Smooth muscle cell (in vitro differentiated cells): ENCODE data around the gene ZNRF1. TPM values are rescaled to one million over a fixed set of nuclear protein-coding genes. Genes with fewer than 3 reads are reported as not detected.

Source experiments
- DNase-seq: peaks from one replicate; lab custom pipeline; 2025; ENCODE audit not compliant: unreplicated experiment; lab: John Stamatoyannopoulos, UW
- H2AFZ ChIP-seq: fragments of 200-600 bp; sonication (generic); 2 replicates; pipeline ENCODE4 v1.6.0; 2016; ENCODE audit warnings: antibody characterized with exemption, low read depth, mild to moderate bottlenecking
- H3F3A ChIP-seq: fragments of 200-600 bp; sonication (generic); 2 replicates; pipeline ENCODE4 v1.6.0; 2017; ENCODE audit warnings: antibody characterized with exemption, low read depth
- H3K27ac ChIP-seq: fragments of 200-600 bp; sonication (generic); 2 replicates; pipeline ENCODE4 v1.5.1; 2016; ENCODE audit warnings: low read depth, mild to moderate bottlenecking
- H3K27me3 ChIP-seq: fragments of 200-600 bp; sonication (generic); 2 replicates; pipeline ENCODE4 v1.6.1; 2016; ENCODE audit warnings: low read depth, mild to moderate bottlenecking
- H3K36me3 ChIP-seq: fragments of 200-600 bp; sonication (generic); 2 replicates; pipeline ENCODE4 v1.5.1; 2016; ENCODE audit warnings: low read depth
- H3K4me1 ChIP-seq: fragments of 200-600 bp; sonication (generic); 2 replicates; pipeline ENCODE4 v1.5.1; 2016; ENCODE audit warnings: low read depth
- H3K4me2 ChIP-seq: fragments of 200-600 bp; sonication (generic); 2 replicates; pipeline ENCODE4 v1.6.0; 2016; ENCODE audit warnings: mild to moderate bottlenecking
- H3K4me3 ChIP-seq: fragments of 200-600 bp; sonication (generic); 2 replicates; pipeline ENCODE4 v1.5.1; 2016; ENCODE audit warnings: mild to moderate bottlenecking
- H3K79me2 ChIP-seq: fragments of 200-600 bp; sonication (generic); 2 replicates; pipeline ENCODE4 v1.6.0; 2016; ENCODE audit warnings: low read depth, mild to moderate bottlenecking
- H3K9ac ChIP-seq: fragments of 200-600 bp; sonication (generic); 2 replicates; pipeline ENCODE4 v1.6.0; 2016; ENCODE audit warnings: low read depth
- H3K9me3 ChIP-seq: fragments of 200-600 bp; sonication (generic); replicated peaks from 2 replicates; pipeline ENCODE4 v1.5.1; 2016; ENCODE audit warnings: low read depth
- H4K20me1 ChIP-seq: fragments of 200-600 bp; sonication (generic); 2 replicates; pipeline ENCODE4 v1.6.0; 2016; ENCODE audit warnings: low read depth
- CTCF ChIP-seq: fragments of 200-600 bp; sonication (generic); IDR thresholded peaks from 2 replicates; pipeline ENCODE4 v1.5.1; 2017; ENCODE audit warnings: borderline replicate concordance, mild to moderate bottlenecking, antibody characterized with exemption; ENCODE audit not compliant: insufficient read depth, poor library complexity, severe bottlenecking
- WGBS: methylation state at CpG from one replicate; pipeline ENCODE4 v1.1.7; 2016; ENCODE audit warnings: low lambda C conversion rate; 5-methylcytosine and 5-hydroxymethylcytosine counted together
- polyA plus RNA-seq: library from polyadenylated mRNA; unstranded; fragments of >200 nt; fragmentation: Nextera tagmentation; extraction: Ambion mirVana; gene quantifications from 2 replicates; pipeline ENCODE4 v1.2.1, GENCODE V29; 2016
- total RNA-seq: library from RNA; depleted of rRNA; stranded (reverse); fragments of >200 nt; gene quantifications from 2 replicates; pipeline ENCODE4 v1.2.3, GENCODE V29; 2014

The ZNRF1 gene
- total and polyA plus RNA-seq, 2 experiments from 2014 or later, result 18.2 to 45.4 TPM

DNA sequence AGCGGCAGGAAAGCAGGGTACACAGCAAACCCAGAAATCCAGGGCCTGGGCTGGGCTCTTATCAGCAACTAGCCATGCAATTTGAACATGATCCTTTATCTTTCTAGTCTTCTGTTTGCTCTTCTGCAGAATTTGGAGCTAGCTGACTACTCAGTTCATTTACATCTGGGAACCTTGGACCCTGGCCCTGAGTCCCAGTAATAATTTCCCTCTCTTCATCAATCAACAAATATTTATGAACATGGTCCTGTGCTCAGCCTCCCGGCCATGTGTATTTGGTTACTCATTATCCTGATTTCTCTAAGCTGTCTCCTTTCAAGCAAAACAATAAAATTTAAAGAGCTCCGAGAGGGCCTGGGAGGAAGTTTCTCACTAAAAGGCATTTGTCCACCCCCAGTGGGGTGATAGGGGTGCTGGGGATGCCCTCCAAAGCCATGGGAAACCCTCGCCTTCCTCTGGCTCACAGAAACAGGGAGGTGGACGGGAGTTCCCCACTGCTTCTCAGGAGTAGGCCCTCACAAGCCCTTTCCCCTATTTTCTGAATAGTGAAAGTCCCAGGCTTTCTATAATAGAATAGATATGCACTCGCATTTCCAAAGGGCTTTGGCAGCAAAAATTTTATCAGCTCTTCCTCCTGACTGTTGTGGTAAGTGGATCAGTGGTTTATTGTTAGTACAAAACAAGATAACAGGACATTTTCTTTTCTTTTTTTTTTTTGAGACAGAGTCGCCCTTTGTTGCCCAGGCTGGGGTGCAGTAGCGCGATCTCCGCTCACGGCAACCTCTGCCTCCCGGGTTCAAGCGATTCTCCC is 7.0 kb upstream of the ZNRF1 start:
- Histone ChIP-seq H3K79me2 (no peaks in the 10 kb centered on the region), H3K27me3 (no peaks in the 10 kb centered on the region), H3K27ac (no peak overlapping the region), H3K4me1 (no peaks in the 10 kb centered on the region), H4K20me1 (no peaks in the 10 kb centered on the region), H3F3A (no peaks in the 10 kb centered on the region), H3K36me3 (no peaks in the 10 kb centered on the region), H3K9me3 (no peaks in the 10 kb centered on the region), H2AFZ (peak overlapping the region; percentile 18), H3K4me2 (no peak overlapping the region), H3K4me3 (peak overlapping the region; percentile 13), H3K9ac (no peak overlapping the region)
- TF ChIP-seq CTCF, result no peak
- no peak for DNase-seq
- 64% methylated on average over 13 of the region's 13 CpGs for WGBS

GRCh38 chr16:74995986-74996385 is 2.8 kb upstream of the ZNRF1 start:
- 100% methylated on average over 1 of the region's 1 CpG for WGBS
- no peaks in the 10 kb centered on the region for H3K36me3 ChIP-seq
- no peaks in the 10 kb centered on the region for H3F3A ChIP-seq

DNA sequence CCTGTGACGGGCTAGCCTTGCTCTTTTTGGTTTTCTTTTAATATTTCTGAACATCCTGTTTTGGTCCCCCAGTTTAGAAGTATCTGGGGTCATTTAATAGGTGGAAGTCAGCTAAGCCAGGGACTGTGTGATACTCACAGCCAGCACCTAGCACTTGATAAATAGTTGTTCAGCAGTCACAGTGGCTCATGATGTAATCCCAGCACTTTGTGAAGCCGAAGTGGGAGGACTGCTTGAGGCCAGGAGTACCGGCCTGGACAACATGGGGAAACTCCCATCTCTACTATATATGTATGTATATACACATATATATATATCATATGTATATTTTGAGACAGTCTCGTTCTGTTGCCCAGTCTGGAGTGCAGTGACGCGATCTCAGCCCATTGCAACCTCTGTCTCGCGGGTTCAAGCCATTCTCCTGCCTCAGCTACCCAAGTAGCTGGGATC is 1.8 kb upstream of the ZNRF1 start:
- H3K36me3 ChIP-seq, result no peaks in the 10 kb centered on the region
- H3F3A ChIP-seq, result no peaks in the 10 kb centered on the region
- no peaks in the 10 kb centered on the region for H3K27me3 ChIP-seq
- H3K4me2 ChIP-seq, result no peak overlapping the region
- 78% methylated on average over 8 of the region's 8 CpGs for WGBS
- peaks cover 14% of the 10 kb centered on the region for H3K79me2 ChIP-seq
- H3K9me3 ChIP-seq, result no peaks in the 10 kb centered on the region
- H3K27ac ChIP-seq, result no peak overlapping the region
- peaks cover 22% of the 10 kb centered on the region for H3K4me1 ChIP-seq
- DNase-seq, result no peak
- TF ChIP-seq CTCF, result no peak
- no peak overlapping the region for H2AFZ ChIP-seq
- no peak overlapping the region for H3K4me3 ChIP-seq
- peaks cover 25% of the 10 kb centered on the region for H4K20me1 ChIP-seq
- H3K9ac ChIP-seq, result no peak overlapping the region

More at GRCh38 chr16:74995986-74996385, 2.8 kb upstream of the ZNRF1 start:
- no peak overlapping the region for H2AFZ ChIP-seq
- TF ChIP-seq CTCF, result no peak
- H4K20me1 ChIP-seq, result peaks cover 15% of the 10 kb centered on the region
- H3K4me1 ChIP-seq, result peaks cover 13% of the 10 kb centered on the region
- peaks cover 6% of the 10 kb centered on the region for H3K79me2 ChIP-seq
- no peak overlapping the region for H3K4me2 ChIP-seq
- no peak overlapping the region for H3K9ac ChIP-seq
- no peak overlapping the region for H3K4me3 ChIP-seq
- no peak for DNase-seq
- no peaks in the 10 kb centered on the region for H3K9me3 ChIP-seq
- H3K27me3 ChIP-seq, result no peaks in the 10 kb centered on the region
- no peak overlapping the region for H3K27ac ChIP-seq

DNA sequence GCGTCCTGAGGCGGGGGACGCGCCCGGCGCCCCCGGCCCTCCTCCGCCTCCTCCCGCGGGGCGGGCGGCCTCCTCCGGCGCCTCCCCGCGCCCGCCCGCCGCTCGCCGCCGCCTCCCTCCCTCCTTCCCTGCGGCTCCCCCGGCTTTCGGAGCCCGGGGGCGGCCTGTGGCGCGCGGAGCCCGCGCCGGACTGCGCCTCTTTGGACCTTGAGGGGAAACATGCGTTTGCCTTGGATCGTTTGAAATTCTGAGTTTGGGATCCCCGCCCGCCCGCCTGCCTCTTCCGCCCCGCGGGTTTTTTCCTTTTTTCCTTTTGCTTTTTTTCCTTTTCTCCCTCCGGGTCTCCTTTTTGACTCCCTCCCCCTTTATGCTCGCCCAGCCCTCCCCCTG is 390 bp downstream of the ZNRF1 start:
- Histone ChIP-seq H3K9me3 (no peaks in the 10 kb centered on the region), H3K4me2 (peak overlapping the region; percentile 96), H3K36me3 (no peaks in the 10 kb centered on the region), H4K20me1 (peaks cover 47% of the 10 kb centered on the region), H3F3A (peaks cover 6% of the 10 kb centered on the region), H3K27me3 (no peaks in the 10 kb centered on the region), H3K79me2 (peaks cover 29% of the 10 kb centered on the region), H3K27ac (peak overlapping the region; percentile 34), H3K4me3 (peak overlapping the region; percentile 75), H2AFZ (peak overlapping the region; percentile 13), H3K4me1 (peaks cover 30% of the 10 kb centered on the region), H3K9ac (peak overlapping the region; percentile 69)
- WGBS, result 0% methylated on average over 7 of the region's 44 CpGs
- no peak for TF ChIP-seq CTCF
- DNase-seq, result no peak
